Neutrophil (primary cell): Measurements from ENCODE around the gene STIL.
"Not testable (repeated sequence)": the region's sequence is repeated elsewhere in the genome, so short reads cannot be mapped to it uniquely, and the experiment has no call there.

Experiments used
- H3K27ac ChIP-seq: fragments of 200-600 bp; sonication (generic); 2 replicates; pipeline ENCODE4 v1.5.1; 2016; ENCODE audit warnings: mild to moderate bottlenecking, moderate library complexity
- H3K27me3 ChIP-seq: fragments of 200-600 bp; sonication (generic); 2 replicates; pipeline ENCODE4 v1.6.0; 2016; ENCODE audit warnings: mild to moderate bottlenecking
- H3K36me3 ChIP-seq: fragments of 200-600 bp; sonication (generic); 2 replicates; pipeline ENCODE4 v1.5.1; 2017
- H3K4me1 ChIP-seq, 2 experiments: fragments of 200-600 bp in 1 of 2; sonication (generic) in 1 of 2; 1 replicate in 1 of 2; 2 replicates in 1 of 2; pipeline versions ENCODE4 v1.5.1 to v1.6.1; 2013 to 2016; ENCODE audit warnings: low read depth in 1 of 2, low read length in 1 of 2, mild to moderate bottlenecking in 1 of 2, moderate library complexity in 1 of 2; ENCODE audit not compliant: control insufficient read depth in 1 of 2, insufficient read depth in 1 of 2
- H3K4me3 ChIP-seq, 2 experiments: fragments of 200-600 bp in 1 of 2; sonication (generic) in 1 of 2; 1 replicate in 1 of 2; 2 replicates in 1 of 2; pipeline ENCODE4 v1.5.1; 2013 to 2016; ENCODE audit warnings: low read depth in 1 of 2, low read length in 1 of 2, mild to moderate bottlenecking in 1 of 2, moderate library complexity in 1 of 2
- H3K9me3 ChIP-seq: fragments of 200-600 bp; sonication (generic); 2 replicates; pipeline ENCODE4 v1.5.1; 2016
- TF ChIP-seq, protein P1 (sequence below): fragments of 200-600 bp; sonication (generic); IDR thresholded peaks from 2 replicates; pipeline ENCODE4 v1.5.1; 2016; ENCODE audit warnings: antibody characterized with exemption

Gene STIL

DNA sequence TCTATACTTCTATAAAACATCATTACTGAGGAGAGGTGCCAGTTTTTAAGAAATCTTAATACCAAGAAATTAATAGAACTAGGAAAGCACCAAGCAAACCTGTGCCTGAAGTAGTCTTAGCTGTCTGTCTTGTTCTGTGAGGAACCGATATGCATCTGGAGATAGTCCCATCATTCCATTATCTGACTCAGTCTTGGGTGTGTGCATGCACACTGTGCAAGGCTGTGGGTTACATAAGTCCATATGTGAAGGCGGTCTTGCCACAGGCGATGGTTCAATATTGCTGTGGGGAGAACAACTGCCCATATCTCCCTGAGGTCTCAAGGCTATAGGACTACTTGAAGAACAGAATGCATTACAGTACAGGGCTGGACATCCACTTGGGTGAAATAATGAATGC lies 33.8 kb downstream of the STIL start:
- no peaks in the 10 kb centered on the region for H3K27me3 ChIP-seq
- no peak overlapping the region for H3K4me3 ChIP-seq
- TF ChIP-seq, protein P1, sequence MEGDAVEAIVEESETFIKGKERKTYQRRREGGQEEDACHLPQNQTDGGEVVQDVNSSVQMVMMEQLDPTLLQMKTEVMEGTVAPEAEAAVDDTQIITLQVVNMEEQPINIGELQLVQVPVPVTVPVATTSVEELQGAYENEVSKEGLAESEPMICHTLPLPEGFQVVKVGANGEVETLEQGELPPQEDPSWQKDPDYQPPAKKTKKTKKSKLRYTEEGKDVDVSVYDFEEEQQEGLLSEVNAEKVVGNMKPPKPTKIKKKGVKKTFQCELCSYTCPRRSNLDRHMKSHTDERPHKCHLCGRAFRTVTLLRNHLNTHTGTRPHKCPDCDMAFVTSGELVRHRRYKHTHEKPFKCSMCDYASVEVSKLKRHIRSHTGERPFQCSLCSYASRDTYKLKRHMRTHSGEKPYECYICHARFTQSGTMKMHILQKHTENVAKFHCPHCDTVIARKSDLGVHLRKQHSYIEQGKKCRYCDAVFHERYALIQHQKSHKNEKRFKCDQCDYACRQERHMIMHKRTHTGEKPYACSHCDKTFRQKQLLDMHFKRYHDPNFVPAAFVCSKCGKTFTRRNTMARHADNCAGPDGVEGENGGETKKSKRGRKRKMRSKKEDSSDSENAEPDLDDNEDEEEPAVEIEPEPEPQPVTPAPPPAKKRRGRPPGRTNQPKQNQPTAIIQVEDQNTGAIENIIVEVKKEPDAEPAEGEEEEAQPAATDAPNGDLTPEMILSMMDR, result no peak
- H3K4me1 ChIP-seq, result no peaks in the 10 kb centered on the region
- H3K27ac ChIP-seq, result no peak overlapping the region
- H3K9me3 ChIP-seq, result no peaks in the 10 kb centered on the region
- peaks cover 40% of the 10 kb centered on the region for H3K36me3 ChIP-seq

DNA sequence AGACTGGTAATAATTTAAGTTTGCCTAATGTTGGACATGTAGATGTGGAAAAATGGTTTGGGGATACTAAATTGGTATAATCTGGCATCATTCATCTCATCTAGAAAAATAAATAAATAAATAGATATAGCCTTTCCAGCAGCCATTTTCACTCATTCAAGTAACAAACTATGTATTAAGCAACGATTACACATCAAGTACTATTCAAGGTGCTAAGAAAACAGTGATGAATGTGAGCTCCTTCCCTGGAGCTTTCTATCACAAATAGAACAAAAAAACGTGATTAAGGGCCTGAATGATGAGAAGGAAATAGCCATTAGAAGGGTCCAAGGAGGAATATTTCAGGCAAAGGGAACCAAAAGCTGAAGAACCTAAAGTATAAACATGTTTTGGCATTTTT lies 37.1 kb downstream of the STIL start:
- H3K9me3 ChIP-seq, result no peaks in the 10 kb centered on the region
- H3K27me3 ChIP-seq, result no peaks in the 10 kb centered on the region
- no peak overlapping the region for H3K4me3 ChIP-seq
- H3K27ac ChIP-seq, result no peak overlapping the region
- no peaks in the 10 kb centered on the region for H3K4me1 ChIP-seq
- peaks cover 25% of the 10 kb centered on the region for H3K36me3 ChIP-seq
- TF ChIP-seq, protein P1, result no peak

DNA sequence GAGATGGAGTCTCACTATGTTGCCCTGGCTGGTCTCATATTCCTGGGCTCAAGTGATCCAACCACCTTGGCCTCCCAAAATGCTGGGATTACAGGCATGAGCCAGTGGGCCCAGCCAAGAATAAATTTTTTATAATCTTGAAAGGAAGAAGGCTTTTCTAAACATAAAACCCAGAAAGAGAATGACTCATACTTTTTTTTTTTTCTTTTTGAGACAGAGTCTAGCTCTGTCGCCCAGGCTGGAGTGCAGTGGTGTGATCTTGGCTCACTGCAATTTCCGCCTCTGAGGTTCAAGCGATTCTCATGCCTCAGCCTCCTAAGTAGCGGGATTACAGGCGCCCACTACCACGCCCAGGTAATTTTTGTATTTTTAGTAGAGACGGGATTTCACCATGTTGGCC lies 38.1 kb downstream of the STIL start:
- not testable (repeated sequence) for H3K9me3 ChIP-seq, H3K27ac ChIP-seq, H3K27me3 ChIP-seq, H3K4me1 ChIP-seq, H3K4me3 ChIP-seq
- H3K36me3 ChIP-seq, result peaks cover 25% of the 10 kb centered on the region

DNA sequence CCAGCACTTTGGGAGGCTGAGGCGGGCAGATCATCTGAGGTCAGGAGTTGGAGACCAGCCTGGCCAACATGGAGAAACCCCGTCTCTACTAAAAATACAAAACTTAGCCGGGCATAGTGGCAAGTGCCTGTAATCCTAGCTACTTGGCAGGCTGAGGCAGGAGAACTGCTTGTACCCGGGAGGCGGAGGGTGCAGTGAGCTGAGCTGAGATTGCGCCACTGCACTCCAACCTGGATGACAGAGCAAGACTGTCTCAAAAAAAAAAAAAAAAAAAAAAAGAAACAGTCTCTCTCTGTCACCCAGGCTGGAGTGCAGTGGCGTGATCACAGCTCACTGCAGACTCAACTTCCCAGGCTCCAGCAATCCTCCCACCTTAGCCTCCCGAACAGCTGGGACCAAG lies 48.4 kb downstream of the STIL start:
- not testable (repeated sequence) for H3K27me3 ChIP-seq, H3K9me3 ChIP-seq, H3K4me1 ChIP-seq, H3K27ac ChIP-seq, H3K4me3 ChIP-seq
- H3K36me3 ChIP-seq, result peaks cover 33% of the 10 kb centered on the region

DNA sequence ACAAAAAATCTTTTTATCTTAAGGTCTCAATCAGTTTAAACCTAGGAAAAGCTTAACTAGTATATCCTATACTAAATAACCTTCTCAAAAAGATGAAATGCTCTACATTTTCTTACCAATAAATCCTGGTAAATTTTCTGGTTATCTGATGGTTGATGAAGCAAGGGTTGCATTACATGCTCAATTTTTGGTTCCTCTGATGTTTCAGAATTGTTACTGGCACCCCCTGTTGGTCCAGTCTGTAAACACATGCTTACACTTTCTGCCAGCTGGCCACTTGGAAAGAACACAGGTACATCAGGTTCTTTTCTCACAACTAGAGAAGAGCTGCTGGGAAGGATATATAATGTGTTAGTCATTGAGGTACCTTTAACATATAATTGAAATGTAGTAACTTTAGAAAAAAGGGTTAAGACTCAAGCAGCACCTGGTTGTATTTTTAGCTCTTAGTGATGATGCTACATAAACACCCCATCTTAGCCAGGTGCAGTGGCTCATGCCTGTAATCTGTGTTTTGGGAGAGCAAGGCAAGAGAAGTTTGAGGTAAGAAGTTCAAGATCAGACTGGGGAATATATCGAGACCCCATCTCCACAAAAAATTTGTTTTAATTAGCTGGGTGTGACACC lies 51.0 kb downstream of the STIL start:
- Histone ChIP-seq H3K27me3 (no peaks in the 10 kb centered on the region), H3K4me1 (no peaks in the 10 kb centered on the region), H3K4me3 (no peak overlapping the region), H3K9me3 (no peaks in the 10 kb centered on the region), H3K36me3 (peaks cover 42% of the 10 kb centered on the region), H3K27ac (no peak overlapping the region)
- TF ChIP-seq, protein P1, result no peak

DNA sequence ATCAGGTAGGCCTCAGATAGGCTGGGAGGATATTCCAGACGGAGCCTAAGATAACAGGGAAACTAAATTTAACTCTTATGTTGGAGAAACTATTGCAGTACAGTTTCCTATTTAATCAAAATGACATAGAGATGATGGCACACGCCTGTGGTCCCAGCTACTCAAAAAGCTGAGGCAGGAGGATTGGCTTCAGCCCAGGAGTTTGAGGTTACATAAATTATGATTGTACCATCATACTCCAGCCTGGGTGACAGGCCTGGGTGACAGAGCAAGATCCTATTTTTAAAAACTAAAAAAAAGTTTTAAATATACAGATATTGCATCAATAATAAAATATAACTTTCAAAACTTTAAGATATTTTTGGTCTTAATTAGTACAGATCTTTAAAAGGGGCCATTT lies 56.7 kb downstream of the STIL start:
- Histone ChIP-seq H3K4me1 (no peaks in the 10 kb centered on the region), H3K4me3 (no peak overlapping the region), H3K9me3 (no peaks in the 10 kb centered on the region), H3K27ac (no peak overlapping the region), H3K36me3 (peaks cover 54% of the 10 kb centered on the region), H3K27me3 (no peaks in the 10 kb centered on the region)
- TF ChIP-seq, protein P1, result no peak

DNA sequence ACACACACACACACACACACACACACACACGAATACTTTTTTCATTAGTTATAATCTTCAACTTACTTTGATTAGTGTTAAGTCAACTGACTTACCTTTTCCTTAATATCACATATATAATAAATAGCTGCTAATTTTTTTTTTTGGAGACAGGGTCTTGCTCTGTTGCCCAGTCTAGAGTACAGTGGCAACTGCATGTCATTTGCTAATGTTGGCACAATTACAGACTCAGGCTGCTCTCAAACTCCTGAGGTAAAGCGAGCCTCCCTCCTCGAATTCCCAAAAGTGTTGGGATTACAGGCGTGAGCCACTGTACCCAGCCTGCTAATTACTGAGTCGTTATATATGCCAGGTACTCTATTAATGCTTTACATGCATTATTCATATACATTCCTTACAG lies 61.2 kb downstream of the STIL start:
- no peak overlapping the region for H3K27ac ChIP-seq
- no peaks in the 10 kb centered on the region for H3K4me1 ChIP-seq
- TF ChIP-seq, protein P1, result no peak
- no peak overlapping the region for H3K4me3 ChIP-seq
- H3K36me3 ChIP-seq, result peaks cover 52% of the 10 kb centered on the region
- H3K27me3 ChIP-seq, result no peaks in the 10 kb centered on the region
- H3K9me3 ChIP-seq, result no peaks in the 10 kb centered on the region
